ENCODE data around the gene SIGMAR1.
A peak's percentile ranks its signal among the peaks of the same experiment; 100 is the strongest.
"Not testable (repeated sequence)": the region's sequence is repeated elsewhere in the genome, so short reads cannot be mapped to it uniquely, and the experiment has no call there.

Gene SIGMAR1

DNA sequence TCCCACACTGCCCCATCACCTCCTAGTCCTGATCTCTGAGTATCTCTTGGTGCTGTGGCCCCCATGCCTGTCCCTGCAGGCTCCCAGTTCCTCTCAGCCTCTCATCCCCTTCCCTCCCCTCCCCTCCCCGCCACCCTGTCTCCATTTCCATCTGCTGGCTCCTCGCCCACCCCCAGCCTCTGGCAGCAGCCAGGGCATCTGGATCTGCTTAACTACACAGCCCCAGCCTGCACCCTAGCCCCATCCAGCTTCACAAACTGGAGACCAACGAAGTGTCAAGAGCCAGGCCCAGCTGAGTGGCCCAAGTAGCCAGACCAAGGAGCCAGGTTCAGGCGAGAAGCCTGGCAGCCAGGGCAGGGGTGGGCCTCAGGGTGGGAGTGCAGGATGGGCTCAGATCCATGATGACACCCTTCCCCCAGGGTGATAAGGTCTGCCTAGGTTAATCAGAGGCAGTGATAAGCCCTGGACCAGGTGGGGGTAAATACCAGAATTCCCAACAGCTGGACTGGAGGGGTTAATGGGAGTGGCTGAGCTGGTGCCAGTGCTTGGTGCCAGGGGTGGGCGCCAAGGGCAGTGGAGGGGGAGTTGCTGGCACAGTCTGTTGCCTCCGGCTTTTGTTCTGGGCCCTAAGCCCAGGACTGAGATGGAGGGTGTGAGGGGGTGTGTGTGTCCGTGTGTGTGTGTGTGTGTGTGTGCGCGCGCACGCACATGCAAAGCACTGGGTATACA is 16.9 kb upstream of the SIGMAR1 start:
- DNase-seq (ENCODE audit: low read depth): no peak

DNA sequence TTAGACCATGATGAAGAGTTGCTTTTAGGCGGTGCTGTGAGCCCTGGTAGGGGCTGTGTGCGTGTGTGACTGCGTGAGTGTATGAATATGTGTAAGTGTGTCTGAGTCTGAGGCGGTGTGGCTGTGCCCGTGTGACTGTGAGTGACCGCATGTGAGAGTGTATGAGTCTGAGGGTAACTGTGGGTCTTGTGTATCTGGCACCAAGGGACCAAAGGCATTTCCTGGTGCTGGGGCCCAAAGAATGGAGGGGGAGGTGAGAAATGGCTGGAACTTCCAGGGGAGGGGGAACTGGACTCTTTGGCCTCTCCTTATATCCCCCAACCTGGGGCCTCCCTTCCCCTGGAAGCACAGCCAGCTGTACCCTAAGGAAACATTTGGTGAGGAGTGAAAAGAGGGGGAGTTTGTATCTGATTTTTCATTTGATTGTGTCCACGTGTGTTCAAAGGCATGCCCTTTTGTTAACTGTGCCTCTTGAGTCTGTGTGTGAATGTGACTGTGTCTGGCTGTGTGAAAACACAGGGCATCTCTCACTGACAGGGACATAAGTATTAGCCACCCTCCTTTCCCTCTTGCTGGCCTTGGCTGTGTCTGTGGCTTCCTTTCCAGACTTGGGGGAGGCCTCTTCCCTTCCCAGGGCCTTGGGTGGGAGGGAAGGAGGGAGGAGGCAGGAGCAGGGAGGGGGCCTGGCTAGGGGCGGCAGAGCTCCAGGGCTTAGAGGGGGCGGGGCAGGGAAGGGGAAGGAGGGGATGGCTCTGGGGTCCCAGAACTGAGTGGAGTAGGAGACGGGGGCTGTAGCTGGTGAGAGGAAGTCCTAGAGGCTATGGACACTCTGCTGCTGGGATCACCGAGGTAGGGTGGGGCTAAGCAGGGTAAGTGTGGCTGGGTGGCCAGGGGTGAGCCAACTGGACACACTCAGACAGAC is 15.8 kb upstream of the SIGMAR1 start:
- no peak for DNase-seq (ENCODE audit: low read depth)

DNA sequence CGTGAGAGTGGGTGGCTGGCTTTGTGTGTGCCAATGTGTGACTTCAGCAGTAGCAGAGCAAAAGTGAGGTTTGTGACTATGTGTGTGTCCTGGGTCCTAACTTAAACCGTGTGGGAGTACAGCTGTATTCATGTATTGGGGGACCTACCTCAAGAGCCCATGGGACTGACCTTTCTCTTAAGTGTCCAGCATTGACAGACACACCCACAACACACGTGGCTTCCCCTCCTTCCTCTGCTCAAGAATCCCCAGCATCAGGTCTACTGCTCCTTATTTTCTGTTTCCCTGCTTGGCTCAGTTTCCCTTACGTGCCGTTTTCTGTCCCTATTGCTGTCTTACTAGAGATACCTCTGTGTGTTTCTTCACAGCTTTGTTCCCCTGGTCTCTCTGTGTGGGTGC is 15.0 kb upstream of the SIGMAR1 start:
- DNase-seq (ENCODE audit: low read depth): no peak

DNA sequence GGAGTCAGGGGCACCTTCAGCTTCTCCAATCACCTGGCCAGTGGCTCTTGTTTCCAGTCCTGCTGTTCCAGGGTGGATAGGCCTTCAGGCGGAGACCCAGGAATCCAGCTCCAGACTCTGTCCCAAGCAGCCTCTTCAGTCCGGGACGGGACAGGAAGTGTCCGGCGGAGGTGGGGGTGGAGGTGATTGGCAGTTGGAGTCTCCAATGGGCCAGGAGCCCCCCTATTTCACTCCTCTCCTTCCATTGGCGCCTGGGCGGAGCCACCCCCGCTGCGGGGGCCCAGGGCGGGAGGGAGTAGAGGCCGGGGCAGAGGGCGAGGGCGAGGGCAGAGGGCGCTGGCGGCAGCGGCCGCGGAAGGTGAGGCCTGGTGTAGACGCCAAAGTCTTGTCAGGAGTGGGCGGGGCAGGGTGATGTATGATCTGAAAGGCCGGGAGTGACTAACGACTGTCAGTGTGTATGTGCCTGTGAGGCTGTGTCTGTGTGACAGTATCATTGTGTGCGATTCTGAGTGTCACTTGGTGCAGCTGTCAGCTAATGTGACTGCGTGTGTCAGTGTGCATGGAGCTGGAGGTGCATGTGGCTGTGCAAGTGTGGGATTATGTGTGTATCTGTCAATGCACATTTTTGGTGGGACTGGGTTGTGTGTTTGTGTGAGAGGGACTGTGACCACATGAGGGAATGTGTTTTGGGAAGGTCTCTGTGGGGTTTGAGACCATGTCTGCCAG is 14.5 kb upstream of the SIGMAR1 start, which contains the start of gene IL11RA:
TSS of gene IL11RA (plus strand) at position 310 of the 726 bp plus-strand sequence. CDS start 3,033 bp downstream, outside the sequence.
- peak; percentile 23 for DNase-seq (ENCODE audit: low read depth)

DNA sequence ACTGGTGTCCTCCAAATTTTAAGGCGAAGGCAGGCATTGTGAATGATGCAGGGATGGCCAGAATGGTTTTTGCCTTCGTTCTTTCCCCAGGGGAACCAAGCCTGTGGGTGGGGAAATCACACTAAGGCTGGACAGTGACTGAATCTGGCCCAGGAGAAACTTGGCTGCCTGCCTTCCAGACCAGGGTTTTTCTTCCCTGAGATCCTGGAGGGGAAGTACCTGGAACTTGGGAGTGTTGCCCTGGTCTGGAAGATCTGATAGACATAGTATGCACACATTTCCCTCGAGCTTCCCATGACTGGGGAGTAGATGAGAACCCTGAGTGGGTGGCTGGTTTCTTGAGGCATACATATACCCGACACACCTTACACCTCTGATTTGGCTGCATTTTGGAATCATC is 13.7 kb upstream of the SIGMAR1 start:
- DNase-seq (ENCODE audit: low read depth): no peak

DNA sequence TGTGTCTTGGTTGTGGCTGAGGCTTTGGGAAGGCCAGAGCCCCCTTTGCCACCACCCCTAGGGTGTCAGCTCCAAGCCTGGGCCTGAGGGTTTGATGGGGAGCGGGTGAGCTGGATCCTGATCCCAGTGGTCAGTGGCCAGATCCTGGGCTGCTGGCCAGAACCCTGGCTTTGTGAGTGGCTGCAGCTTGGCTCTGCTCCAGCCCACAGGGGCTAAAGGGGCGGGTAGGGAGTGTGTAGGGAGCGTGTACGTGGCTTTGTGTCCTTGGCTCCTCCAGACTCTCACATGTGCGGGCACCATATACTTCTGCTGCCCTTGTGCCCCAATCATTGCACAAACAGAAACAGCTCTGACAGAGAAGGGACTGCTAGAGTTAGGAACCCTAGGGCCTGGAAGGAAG is 13.2 kb upstream of the SIGMAR1 start:
- DNase-seq (ENCODE audit: low read depth): no peak

DNA sequence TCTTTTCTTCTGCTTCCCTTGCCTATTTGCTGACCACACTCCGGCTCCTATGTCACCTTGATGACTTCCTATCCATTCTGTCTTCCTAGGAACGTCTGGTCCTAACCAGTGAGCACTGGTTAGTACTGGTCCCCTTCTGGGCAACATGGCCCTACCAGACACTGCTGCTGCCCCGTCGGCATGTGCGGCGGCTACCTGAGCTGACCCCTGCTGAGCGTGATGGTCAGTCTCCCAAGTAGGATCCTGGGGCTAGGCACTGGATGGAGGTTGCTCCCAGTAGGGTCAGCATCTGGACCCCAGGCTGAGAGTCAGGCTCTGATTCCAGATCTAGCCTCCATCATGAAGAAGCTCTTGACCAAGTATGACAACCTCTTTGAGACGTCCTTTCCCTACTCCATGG is 11.1 kb upstream of the SIGMAR1 start:
- no peak for DNase-seq (ENCODE audit: low read depth)

DNA sequence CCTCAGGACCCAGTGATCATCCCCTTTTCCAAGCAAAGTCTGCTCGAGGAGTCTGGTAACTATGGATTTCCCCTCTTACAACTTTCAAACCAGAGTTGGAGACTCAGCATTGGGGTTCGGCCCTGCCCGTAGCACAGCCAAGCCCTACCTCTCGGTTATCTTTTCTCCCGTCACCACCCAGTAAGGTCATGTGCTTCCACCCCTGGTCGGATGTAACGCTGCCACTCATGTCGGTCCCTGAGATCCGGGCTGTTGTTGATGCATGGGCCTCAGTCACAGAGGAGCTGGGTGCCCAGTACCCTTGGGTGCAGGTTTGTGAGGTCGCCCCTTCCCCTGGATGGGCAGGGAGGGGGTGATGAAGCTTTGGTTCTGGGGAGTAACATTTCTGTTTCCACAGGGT is 10.1 kb upstream of the SIGMAR1 start:
- no peak for DNase-seq (ENCODE audit: low read depth)

DNA sequence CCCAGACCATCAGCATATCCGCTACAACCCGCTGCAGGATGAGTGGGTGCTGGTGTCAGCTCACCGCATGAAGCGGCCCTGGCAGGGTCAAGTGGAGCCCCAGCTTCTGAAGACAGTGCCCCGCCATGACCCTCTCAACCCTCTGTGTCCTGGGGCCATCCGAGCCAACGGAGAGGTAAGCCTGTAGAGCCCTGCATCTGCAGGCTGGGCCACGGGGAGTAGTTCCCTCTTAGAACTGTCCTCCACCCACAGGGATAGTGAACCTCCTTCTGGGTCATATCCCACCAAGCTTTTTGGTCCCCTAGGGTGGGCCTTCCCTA is 9.5 kb upstream of the SIGMAR1 start:
- DNase-seq (ENCODE audit: low read depth): no peak

DNA sequence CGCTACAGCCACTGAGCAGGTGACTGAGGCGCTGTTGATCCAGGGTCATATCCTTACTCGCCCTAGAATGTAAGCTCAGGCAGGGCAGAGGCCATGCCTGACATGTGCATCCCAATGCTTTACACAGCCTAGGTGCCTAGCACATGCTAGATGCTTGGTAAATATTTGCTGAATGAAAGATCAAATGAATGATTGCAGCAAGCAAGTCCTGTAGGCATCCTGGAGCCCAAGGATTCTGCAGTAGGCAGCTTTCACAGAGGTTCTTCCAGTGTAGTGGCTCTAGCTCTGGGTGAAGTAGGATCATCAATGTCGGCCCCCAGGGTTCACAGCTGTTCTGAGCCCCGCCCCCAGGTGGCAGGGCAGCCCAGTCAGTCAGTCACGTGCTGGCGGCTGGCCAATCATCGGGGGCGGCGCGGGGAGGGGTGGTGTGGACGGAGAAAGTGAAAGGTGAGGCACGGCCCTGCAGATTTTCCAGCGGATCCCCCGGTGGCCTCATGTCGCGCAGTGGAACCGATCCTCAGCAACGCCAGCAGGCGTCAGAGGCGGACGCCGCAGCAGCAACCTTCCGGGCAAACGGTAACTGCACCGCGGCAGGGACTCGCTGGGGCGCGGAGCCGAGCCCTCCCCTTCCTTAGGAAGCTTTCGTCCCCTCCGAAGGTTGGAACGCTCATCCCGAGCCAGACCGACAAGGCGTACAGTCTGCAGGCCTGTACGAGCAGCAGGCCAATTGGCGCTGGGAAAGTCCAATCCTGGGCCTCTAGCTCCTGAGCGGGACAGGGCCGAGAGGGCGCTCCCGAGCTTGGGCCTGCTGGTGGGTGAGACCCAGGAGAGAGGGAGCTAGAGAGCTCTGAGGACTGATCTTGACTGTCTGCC is 8.9 kb upstream of the SIGMAR1 start, which contains the start of gene GALT:
TSS of gene GALT (plus strand) at position 465 of the 873 bp plus-strand sequence. CDS start at position 495, 30 bp downstream.
- peak; percentile 95 for DNase-seq (ENCODE audit: low read depth)

DNA sequence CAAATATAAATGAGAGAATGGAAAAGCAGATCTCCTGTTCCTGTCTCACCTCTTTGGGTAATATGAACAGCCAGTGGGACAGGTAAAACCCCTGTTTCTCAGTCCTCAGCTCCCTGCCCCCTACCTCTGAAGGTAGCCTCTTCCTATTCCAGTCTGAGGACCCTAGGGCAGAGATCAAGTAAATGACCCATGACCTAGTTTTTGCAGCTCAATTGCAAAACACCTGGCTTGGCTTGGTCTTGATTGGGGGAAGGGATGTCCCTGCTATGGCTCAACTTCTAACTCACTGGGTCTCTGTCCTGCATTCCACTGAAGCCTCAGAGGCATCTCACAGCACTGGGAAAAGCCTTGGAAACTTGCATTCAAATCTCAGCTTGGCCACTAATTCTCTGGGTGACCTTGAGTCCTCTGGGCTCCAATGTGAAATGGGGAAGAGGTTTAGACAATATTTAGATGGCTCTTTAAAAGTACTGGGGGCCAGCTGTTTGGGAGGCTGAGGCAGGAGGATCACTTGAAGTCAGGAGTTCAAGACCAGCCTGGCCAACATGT is 7.3 kb upstream of the SIGMAR1 start:
- no peak for DNase-seq (ENCODE audit: low read depth)

DNA sequence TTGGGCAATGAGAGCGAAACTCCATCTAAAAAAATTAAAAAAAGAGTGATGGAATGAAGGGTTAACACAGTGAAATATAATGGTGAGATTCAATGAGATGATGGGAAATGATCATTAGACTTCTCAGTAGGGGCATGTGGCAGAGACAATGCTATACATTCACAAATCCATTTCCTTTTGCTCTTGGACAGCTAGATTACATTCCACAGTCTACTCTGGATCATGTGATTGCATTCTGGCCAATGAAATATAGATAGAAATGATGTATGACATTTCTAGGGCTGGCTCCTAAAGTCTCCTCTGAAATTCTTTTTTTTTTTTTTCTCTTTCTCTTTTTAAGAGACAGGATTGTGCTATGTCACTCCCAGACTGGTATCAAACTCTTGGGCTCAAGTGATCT is 5.1 kb upstream of the SIGMAR1 start:
- DNase-seq (ENCODE audit: low read depth): no peak

DNA sequence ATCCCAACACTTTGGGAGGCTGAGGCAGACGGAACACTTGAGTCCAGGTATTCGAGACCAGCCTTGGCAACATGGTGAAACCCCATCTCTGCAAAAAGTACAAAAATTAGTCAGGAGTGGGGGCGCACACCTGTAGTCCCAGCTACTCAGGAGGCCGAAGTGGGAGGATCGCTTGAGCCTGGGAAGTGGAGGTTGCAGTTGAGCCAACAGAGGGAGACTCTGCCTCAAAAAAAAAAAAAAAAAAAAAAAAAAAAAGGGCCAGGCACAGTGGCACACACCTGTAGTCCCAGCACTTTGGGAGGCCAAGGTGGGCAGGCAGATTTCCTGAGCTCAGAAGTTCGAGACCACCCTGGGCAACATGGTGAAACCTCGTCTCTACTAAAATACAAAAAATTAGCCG is 1.7 kb upstream of the SIGMAR1 start:
- DNase-seq (ENCODE audit: low read depth): not testable (repeated sequence)

DNA sequence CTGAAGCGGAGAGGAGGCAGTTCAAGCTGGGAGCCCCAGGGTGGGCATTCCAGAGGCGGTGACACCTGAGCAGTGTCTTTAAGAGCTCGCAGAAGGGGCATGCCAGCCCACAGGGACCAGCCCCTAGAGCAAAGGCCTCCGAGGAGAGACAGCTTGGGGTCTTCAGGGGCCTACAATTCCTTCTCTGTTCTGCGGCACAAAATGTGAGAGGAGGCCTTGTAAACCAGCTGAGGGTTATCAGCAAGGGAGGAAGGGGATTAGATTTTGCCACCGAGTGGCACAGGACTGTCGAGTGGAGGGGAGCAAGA is 505 bp upstream of the SIGMAR1 start:
- DNase-seq (ENCODE audit: low read depth): no peak

DNA sequence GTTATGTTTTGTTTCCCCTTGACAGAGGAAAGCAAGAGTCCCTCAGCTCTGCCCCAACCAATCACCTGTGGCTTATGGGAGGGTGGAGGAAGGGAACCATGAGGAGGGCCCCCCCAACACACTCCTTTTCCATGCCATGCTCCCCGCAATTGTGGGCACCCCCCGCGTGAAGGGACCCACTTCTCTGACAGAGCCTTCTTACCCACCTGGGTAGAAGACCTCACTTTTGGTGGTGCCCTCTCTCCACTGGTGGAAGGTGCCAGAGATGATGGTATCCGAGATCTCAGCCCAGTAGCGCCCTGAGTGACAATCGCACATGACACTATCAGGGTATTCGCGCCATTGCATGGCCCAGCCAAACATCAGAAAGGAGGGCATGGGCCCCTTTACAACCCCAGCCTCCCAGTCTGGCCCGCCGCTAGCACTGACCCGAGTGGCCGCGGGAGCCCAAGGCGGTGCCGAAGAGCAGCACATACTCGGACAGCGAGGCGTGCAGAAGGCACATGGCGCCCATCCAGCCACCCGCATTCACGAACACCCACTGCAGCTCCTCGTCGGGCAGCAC is 714 bp downstream of the SIGMAR1 start:
- DNase-seq (ENCODE audit: low read depth): no peak

DNA sequence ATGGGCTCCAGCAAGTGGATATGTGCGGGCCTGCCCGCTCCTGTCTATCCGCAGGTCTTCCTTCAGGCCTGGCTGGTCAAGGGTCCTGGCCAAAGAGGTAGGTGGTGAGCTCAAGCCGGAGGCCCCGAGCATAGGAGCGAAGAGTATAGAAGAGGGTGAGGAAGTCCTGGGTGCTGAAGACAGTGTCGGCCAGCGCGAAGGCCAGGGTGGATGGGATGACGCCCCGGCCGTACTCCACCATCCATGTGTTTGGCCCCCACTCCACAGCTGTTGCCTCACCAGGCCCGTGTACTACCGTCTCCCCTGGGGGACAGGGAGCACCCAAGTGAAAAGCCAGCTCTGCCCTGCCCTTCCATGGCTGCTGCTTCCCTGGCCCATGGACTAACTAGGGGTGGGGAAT is 2.0 kb downstream of the SIGMAR1 start:
- DNase-seq (ENCODE audit: low read depth): no peak

DNA sequence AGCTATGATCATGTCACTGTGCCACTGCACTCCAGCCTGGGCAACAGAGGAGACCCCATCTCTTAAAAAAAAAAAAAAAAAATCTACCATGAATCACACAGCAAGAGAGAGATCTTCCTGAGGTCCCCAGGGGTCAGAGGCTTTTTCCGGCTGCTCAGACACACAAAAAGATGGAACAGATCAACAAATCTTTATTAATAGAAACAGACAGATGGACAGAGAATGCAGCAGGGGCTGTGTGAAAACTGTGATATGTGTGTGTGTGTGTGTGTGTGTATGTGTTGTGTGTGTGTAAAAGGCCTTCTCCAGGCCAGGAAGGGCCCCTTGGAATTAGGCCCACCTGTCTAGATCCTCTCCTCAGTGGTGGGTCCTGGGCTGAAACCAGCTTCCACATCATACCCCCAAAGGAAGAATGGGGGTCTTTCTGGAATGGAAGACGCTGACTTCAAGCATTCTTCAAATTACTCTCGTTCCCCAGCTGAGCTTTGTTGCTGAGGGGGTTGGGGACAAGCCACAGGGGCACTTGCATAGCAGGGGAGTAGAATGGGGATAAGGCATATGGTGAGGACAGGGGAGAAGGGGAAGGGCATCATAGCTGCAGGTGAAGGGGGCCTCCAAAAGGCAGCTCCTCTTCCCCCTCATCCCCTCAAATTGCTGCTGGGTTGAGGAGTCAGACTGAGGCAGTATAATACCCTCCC is 2.9 kb downstream of the SIGMAR1 start:
- DNase-seq (ENCODE audit: low read depth): no peak

DNA sequence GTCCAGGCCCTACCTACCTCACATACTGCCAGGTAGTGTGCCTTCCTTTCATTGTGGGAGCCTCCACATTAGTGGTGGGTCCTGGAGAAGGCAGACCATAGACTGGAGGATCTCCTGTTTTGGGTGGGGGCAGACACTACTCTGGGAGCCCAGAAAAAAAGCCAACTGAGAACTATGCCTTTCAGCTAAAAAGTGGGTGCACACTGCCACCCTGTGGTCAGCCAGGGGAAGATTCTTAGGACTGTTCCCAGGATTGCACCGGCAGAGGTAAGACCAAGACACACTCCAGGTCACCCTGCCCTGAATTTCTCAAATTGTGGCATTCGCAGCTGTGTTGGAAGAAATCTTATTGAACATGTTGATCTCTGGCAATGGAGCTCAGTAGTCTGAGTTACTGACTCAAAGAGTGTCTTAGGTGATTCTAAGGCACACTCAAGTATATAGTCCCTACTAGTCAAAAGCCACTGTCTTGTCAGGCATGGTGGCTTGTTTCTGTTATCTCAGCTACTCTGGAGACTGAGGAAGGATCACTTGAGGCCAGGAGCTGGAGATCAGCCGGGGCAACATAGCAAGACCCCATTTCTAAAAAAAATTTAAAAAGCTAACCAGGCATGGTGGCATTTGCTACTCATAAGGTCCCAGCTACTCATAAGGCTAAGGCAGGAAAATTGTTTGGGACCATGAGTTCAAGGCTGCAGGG is 3.6 kb downstream of the SIGMAR1 start:
- DNase-seq (ENCODE audit: low read depth): peak; percentile 60

DNA sequence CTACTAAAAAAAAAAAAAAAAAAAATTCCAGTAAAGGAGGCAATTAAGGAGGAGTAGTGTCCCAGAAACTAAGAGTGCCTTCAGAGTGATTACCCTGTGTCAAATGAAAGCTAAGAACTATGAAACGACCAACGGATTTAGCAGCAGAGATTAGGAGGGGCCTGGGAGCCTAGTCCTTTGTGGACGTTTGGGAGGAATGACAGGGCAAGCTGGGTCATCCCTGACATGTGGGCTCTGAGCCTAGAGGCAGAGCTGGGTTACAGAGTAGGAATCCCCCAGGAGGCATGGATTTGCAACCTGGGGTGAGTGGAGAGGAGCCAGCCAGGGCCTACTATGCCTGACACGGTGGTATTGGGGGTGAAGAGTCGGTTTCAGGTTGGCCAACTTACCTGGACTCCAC is 4.4 kb downstream of the SIGMAR1 start:
- no peak for DNase-seq (ENCODE audit: low read depth)
